ENCODE measurements around the gene SLC38A1.

The SLC38A1 gene

DNA sequence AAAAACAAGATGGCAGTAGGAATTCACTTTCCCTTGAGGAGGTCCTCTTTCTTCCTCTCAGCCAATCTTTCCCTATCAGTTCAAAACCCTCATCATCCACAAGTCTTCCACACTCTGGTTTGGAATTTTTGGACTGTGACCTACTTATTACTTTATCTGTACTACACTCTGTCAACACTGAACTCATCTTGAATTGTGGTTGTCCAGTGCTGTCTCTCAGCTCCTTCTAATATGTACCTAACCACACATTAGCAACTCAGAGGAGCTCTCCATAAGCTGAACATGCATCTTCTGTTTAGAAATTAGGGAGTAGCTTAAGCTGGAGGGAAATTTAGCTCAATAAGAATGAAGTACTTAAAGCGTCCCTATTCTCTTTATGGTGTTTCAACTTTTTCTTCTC is 34.8 kb downstream of the SLC38A1 start:
- no peak for ATAC-seq (ENCODE audit: insufficient read depth, low read depth)
- no peaks in the 10 kb centered on the region for H4K20me1 ChIP-seq (ENCODE audit: insufficient read depth, low read length)
- no peak overlapping the region for H2AFZ ChIP-seq (ENCODE audit: low read depth, low read length)

DNA sequence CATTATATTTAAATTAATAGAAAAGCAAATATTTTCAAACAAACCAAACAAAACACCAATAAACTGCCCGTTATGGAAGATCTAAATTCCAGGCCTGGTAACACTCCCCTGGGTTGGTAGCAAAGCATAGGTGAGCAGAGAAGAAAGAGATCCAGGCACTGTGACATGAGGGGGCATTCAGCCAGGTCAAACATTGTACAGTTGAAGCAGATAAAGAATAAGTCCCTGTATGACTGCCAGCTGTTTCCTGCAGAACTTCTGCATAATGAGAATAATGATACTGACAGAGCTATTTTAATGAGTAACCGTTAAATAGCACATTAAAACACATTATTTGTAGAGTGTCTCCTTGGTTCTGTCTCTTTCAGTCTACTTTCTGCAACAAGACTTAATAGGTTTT is 35.4 kb downstream of the SLC38A1 start:
- TF ChIP-seq, protein P1, sequence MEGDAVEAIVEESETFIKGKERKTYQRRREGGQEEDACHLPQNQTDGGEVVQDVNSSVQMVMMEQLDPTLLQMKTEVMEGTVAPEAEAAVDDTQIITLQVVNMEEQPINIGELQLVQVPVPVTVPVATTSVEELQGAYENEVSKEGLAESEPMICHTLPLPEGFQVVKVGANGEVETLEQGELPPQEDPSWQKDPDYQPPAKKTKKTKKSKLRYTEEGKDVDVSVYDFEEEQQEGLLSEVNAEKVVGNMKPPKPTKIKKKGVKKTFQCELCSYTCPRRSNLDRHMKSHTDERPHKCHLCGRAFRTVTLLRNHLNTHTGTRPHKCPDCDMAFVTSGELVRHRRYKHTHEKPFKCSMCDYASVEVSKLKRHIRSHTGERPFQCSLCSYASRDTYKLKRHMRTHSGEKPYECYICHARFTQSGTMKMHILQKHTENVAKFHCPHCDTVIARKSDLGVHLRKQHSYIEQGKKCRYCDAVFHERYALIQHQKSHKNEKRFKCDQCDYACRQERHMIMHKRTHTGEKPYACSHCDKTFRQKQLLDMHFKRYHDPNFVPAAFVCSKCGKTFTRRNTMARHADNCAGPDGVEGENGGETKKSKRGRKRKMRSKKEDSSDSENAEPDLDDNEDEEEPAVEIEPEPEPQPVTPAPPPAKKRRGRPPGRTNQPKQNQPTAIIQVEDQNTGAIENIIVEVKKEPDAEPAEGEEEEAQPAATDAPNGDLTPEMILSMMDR (IDR thresholded peaks at IDR 0.05; ENCODE audit: borderline replicate concordance, extremely low read depth, low read length, poor library complexity, severe bottlenecking), result no peak
- no peak for TF ChIP-seq EZH2 (IDR thresholded peaks at IDR 0.05; ENCODE audit: borderline replicate concordance, low read depth, low read length, severe bottlenecking)
- H3K4me1 ChIP-seq (ENCODE audit: insufficient read depth, low read length), result no peaks in the 10 kb centered on the region
- no peaks in the 10 kb centered on the region for H3K36me3 ChIP-seq (ENCODE audit: insufficient read depth, low read length)
- ATAC-seq (ENCODE audit: insufficient read depth, low read depth) (no peak), DNase-seq (no peak)
- no peak overlapping the region for H3K4me3 ChIP-seq (ENCODE audit: low read depth in 1 of 2, low read length in 2 of 2)
- H4K20me1 ChIP-seq (ENCODE audit: insufficient read depth, low read length), result no peaks in the 10 kb centered on the region
- no peaks in the 10 kb centered on the region for H3K27me3 ChIP-seq (ENCODE audit: insufficient read depth, low read length, poor library complexity)
- H3K9me3 ChIP-seq (ENCODE audit: insufficient read depth, low read length, severe bottlenecking), result no peaks in the 10 kb centered on the region
- no peak overlapping the region for H3K4me2 ChIP-seq (ENCODE audit: insufficient read depth, low read length)
- H3K27ac ChIP-seq (ENCODE audit: low read length), result no peak overlapping the region
- no peak overlapping the region for H2AFZ ChIP-seq (ENCODE audit: low read depth, low read length)
- no peaks in the 10 kb centered on the region for H3K79me2 ChIP-seq (ENCODE audit: insufficient read depth, low read length)
- no peak overlapping the region for H3K9ac ChIP-seq (ENCODE audit: low read depth, low read length)

More for the DNA sequence above, 34.8 kb downstream of the SLC38A1 start:
- Histone ChIP-seq H3K4me3 (ENCODE audit: low read depth in 1 of 2, low read length in 2 of 2) (no peak overlapping the region), H3K4me1 (ENCODE audit: insufficient read depth, low read length) (no peaks in the 10 kb centered on the region), H3K9me3 (ENCODE audit: insufficient read depth, low read length, severe bottlenecking) (no peaks in the 10 kb centered on the region), H3K36me3 (ENCODE audit: insufficient read depth, low read length) (no peaks in the 10 kb centered on the region), H3K27ac (ENCODE audit: low read length) (no peak overlapping the region), H3K9ac (ENCODE audit: low read depth, low read length) (no peak overlapping the region), H3K79me2 (ENCODE audit: insufficient read depth, low read length) (no peaks in the 10 kb centered on the region), H3K27me3 (ENCODE audit: insufficient read depth, low read length, poor library complexity) (no peaks in the 10 kb centered on the region), H3K4me2 (ENCODE audit: insufficient read depth, low read length) (no peak overlapping the region)
- TF ChIP-seq EZH2 (IDR thresholded peaks at IDR 0.05; ENCODE audit: borderline replicate concordance, low read depth, low read length, severe bottlenecking), result no peak
- no peak for DNase-seq

DNA sequence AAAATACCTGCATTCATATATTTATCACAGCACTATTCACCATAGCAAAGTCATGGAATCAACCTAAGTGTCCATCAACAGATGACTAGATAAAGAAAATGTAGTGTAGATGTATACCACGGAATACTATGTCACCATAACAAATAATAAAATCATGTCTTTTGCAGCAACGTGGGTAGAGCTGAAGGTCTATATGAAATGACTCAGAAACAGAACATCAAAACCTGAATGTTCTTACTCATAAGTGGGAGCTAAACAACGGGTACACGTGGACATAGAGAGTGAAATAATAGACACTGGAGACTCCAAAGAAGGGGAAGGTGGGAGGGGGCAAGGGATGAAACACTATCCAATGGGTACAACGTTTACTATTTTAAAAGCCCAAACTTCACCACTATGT is 37.9 kb downstream of the SLC38A1 start:
- Histone ChIP-seq H3K4me3 (ENCODE audit: low read depth in 1 of 2, low read length in 2 of 2) (no peak overlapping the region), H3K27me3 (ENCODE audit: insufficient read depth, low read length, poor library complexity) (no peaks in the 10 kb centered on the region), H3K4me2 (ENCODE audit: insufficient read depth, low read length) (no peak overlapping the region), H3K4me1 (ENCODE audit: insufficient read depth, low read length) (no peaks in the 10 kb centered on the region), H4K20me1 (ENCODE audit: insufficient read depth, low read length) (no peaks in the 10 kb centered on the region), H3K79me2 (ENCODE audit: insufficient read depth, low read length) (no peaks in the 10 kb centered on the region), H3K9me3 (ENCODE audit: insufficient read depth, low read length, severe bottlenecking) (no peaks in the 10 kb centered on the region), H3K9ac (ENCODE audit: low read depth, low read length) (no peak overlapping the region), H3K27ac (ENCODE audit: low read length) (no peak overlapping the region), H2AFZ (ENCODE audit: low read depth, low read length) (no peak overlapping the region), H3K36me3 (ENCODE audit: insufficient read depth, low read length) (no peaks in the 10 kb centered on the region)
- DNase-seq, result no peak
- no peak for TF ChIP-seq EZH2 (IDR thresholded peaks at IDR 0.05; ENCODE audit: borderline replicate concordance, low read depth, low read length, severe bottlenecking)
- TF ChIP-seq, protein P1 (IDR thresholded peaks at IDR 0.05; ENCODE audit: borderline replicate concordance, extremely low read depth, low read length, poor library complexity, severe bottlenecking), result no peak
- no peak for ATAC-seq (ENCODE audit: insufficient read depth, low read depth)

DNA sequence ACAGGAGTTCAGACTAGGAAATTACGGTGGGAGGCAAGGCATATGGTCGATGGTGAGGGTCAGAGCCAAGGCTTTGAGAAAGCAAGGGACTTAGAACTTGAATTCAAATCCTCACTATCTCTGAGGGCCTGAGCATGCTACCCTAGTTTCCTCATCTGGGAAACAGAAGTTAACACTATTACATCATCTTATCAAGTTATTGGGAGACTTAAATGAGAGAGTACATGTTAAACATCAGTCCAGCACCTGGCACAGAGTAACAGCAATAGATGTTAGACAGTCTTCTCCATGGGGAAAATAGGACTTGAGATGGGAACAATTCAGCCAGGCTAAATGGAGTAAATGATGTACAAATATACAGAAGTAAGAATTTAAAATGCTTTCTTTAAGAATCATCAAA is 38.5 kb downstream of the SLC38A1 start:
- H3K79me2 ChIP-seq (ENCODE audit: insufficient read depth, low read length), result no peaks in the 10 kb centered on the region
- no peak overlapping the region for H2AFZ ChIP-seq (ENCODE audit: low read depth, low read length)
- no peaks in the 10 kb centered on the region for H3K4me1 ChIP-seq (ENCODE audit: insufficient read depth, low read length)
- H4K20me1 ChIP-seq (ENCODE audit: insufficient read depth, low read length), result no peaks in the 10 kb centered on the region
- TF ChIP-seq, protein P1 (IDR thresholded peaks at IDR 0.05; ENCODE audit: borderline replicate concordance, extremely low read depth, low read length, poor library complexity, severe bottlenecking), result no peak
- TF ChIP-seq EZH2 (IDR thresholded peaks at IDR 0.05; ENCODE audit: borderline replicate concordance, low read depth, low read length, severe bottlenecking), result no peak
- H3K9ac ChIP-seq (ENCODE audit: low read depth, low read length), result no peak overlapping the region
- H3K4me3 ChIP-seq (ENCODE audit: low read depth in 1 of 2, low read length in 2 of 2), result no peak overlapping the region
- no peak for ATAC-seq (ENCODE audit: insufficient read depth, low read depth)
- DNase-seq, result no peak
- H3K27me3 ChIP-seq (ENCODE audit: insufficient read depth, low read length, poor library complexity), result no peaks in the 10 kb centered on the region
- H3K9me3 ChIP-seq (ENCODE audit: insufficient read depth, low read length, severe bottlenecking), result no peaks in the 10 kb centered on the region
- no peak overlapping the region for H3K27ac ChIP-seq (ENCODE audit: low read length)
- no peak overlapping the region for H3K4me2 ChIP-seq (ENCODE audit: insufficient read depth, low read length)
- H3K36me3 ChIP-seq (ENCODE audit: insufficient read depth, low read length), result no peaks in the 10 kb centered on the region
